ENCODE measurements around the gene SMG9.
"Not testable (repeated sequence)": the region's sequence is repeated elsewhere in the genome, so short reads cannot be mapped to it uniquely, and the experiment has no call there.

SMG9 gene

GRCh38 chr19:43692385-43692784 lies 62.4 kb downstream of the SMG9 start:
- no peak for DNase-seq (ENCODE audit: low read depth in 3 of 3)

- no peak for DNase-seq (ENCODE audit: low read depth in 3 of 3)
Observed at GRCh38 chr19:43691755-43692154, 63.0 kb downstream of the SMG9 start.

GRCh38 chr19:43690890-43691289 lies 63.9 kb downstream of the SMG9 start:
- no peak for DNase-seq (ENCODE audit: low read depth in 3 of 3)

GRCh38 chr19:43690444-43690843 lies 64.3 kb downstream of the SMG9 start:
- DNase-seq (ENCODE audit: low read depth in 3 of 3) = no peak

GRCh38 chr19:43688059-43688701 lies 66.6 kb downstream of the SMG9 start:
- no peak for DNase-seq (ENCODE audit: low read depth in 3 of 3)

GRCh38 chr19:43687660-43687997 lies 67.1 kb downstream of the SMG9 start:
- no peak for DNase-seq (ENCODE audit: low read depth in 3 of 3)

- no peak for DNase-seq (ENCODE audit: low read depth in 3 of 3)
Observed at GRCh38 chr19:43684326-43684725, 70.4 kb downstream of the SMG9 start.

- DNase-seq (ENCODE audit: low read depth in 3 of 3) = no peak
Observed at GRCh38 chr19:43683905-43684304, 70.9 kb downstream of the SMG9 start.

GRCh38 chr19:43682824-43683661 lies 71.7 kb downstream of the SMG9 start:
- no peak for DNase-seq (ENCODE audit: low read depth in 3 of 3)

GRCh38 chr19:43682269-43682668 lies 72.5 kb downstream of the SMG9 start:
- not testable (repeated sequence) for DNase-seq (ENCODE audit: low read depth in 3 of 3)

- DNase-seq (ENCODE audit: low read depth in 3 of 3) = no peak
Observed at GRCh38 chr19:43681821-43682220, 72.9 kb downstream of the SMG9 start.

GRCh38 chr19:43678512-43679261 lies 76.1 kb downstream of the SMG9 start:
- DNase-seq (ENCODE audit: low read depth in 3 of 3) = no peak

Data from stimulated activated CD4-positive, alpha-beta T cell treated with anti-CD3 and anti-CD28 coated beads, TNF-alpha, amount 100 ng/mL, for 24 hours (primary cell).